ENCODE measurements around the gene ADRA2C.

- TF ChIP-seq, protein P1, sequence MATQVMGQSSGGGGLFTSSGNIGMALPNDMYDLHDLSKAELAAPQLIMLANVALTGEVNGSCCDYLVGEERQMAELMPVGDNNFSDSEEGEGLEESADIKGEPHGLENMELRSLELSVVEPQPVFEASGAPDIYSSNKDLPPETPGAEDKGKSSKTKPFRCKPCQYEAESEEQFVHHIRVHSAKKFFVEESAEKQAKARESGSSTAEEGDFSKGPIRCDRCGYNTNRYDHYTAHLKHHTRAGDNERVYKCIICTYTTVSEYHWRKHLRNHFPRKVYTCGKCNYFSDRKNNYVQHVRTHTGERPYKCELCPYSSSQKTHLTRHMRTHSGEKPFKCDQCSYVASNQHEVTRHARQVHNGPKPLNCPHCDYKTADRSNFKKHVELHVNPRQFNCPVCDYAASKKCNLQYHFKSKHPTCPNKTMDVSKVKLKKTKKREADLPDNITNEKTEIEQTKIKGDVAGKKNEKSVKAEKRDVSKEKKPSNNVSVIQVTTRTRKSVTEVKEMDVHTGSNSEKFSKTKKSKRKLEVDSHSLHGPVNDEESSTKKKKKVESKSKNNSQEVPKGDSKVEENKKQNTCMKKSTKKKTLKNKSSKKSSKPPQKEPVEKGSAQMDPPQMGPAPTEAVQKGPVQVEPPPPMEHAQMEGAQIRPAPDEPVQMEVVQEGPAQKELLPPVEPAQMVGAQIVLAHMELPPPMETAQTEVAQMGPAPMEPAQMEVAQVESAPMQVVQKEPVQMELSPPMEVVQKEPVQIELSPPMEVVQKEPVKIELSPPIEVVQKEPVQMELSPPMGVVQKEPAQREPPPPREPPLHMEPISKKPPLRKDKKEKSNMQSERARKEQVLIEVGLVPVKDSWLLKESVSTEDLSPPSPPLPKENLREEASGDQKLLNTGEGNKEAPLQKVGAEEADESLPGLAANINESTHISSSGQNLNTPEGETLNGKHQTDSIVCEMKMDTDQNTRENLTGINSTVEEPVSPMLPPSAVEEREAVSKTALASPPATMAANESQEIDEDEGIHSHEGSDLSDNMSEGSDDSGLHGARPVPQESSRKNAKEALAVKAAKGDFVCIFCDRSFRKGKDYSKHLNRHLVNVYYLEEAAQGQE (IDR thresholded peaks at IDR 0.05; ENCODE audit: insufficient read depth in 1 of 2, low read depth in 2 of 2, low read length in 2 of 2) = no peak
- TF ChIP-seq POLR2AphosphoS5 (IDR thresholded peaks at IDR 0.05; ENCODE audit: low read depth, low read length) = no peak
Observed at GRCh38 chr4:3766785-3767569, 792 bp downstream of the ADRA2C start.
